Gastroesophageal sphincter (tissue), 4 donors: Measurements from ENCODE around the gene ATP5F1D. TPM values are rescaled to one million over a fixed set of nuclear protein-coding genes. Genes with fewer than 3 reads are reported as not detected.

Experiments
- ATAC-seq: fragments of 150-250 bp; one replicate; pipeline ENCODE4 v1.9.1; 2016; ENCODE audit warnings: mild to moderate bottlenecking, moderate library complexity
- H3K27ac ChIP-seq, 4 donors: fragments of 200-600 bp; sonication (generic) in 3 of 4; 1 replicate in 3 of 4; 2 replicates in 1 of 4; pipeline ENCODE4 v1.5.1; 2016 to 2019
- H3K27me3 ChIP-seq: fragments of 200-600 bp; sonication (generic); one replicate; pipeline ENCODE4 v1.5.1; 2019
- H3K36me3 ChIP-seq, 2 donors: fragments of 200-600 bp; sonication (generic); one replicate each; pipeline ENCODE4 v1.5.1; 2019; ENCODE audit warnings: control low read depth in 1 of 2
- H3K4me1 ChIP-seq, 3 donors: fragments of 200-600 bp; sonication (generic); 1 replicate in 2 of 3; 2 replicates in 1 of 3; pipeline ENCODE4 v1.5.1; 2016 to 2019; ENCODE audit warnings: control low read depth in 2 of 3
- H3K4me3 ChIP-seq, 2 donors: fragments of 200-600 bp; sonication (generic); one replicate each; pipeline ENCODE4 v1.5.1; 2019; ENCODE audit warnings: mild to moderate bottlenecking in 1 of 2, moderate library complexity in 1 of 2
- H3K9me3 ChIP-seq, 3 donors: fragments of 200-600 bp; sonication (generic); one replicate each; pipeline ENCODE4 v1.5.1; 2017 to 2019; ENCODE audit warnings: control low read depth in 2 of 3
- EP300 ChIP-seq: sonication (generic); formaldehyde crosslinking; IDR thresholded peaks from one replicate; pipeline ENCODE4 v1.6.1; 2017; ENCODE audit warnings: antibody characterized with exemption, mild to moderate bottlenecking
- POLR2A ChIP-seq, 2 donors: fragments of 450-650 bp; IDR thresholded peaks; one replicate each; pipeline ENCODE4 v1.6.1; 2017; ENCODE audit warnings: antibody characterized with exemption in 2 of 2, mild to moderate bottlenecking in 2 of 2, moderate library complexity in 1 of 2
- POLR2AphosphoS5 ChIP-seq: sonication (generic); formaldehyde crosslinking; IDR thresholded peaks from one replicate; pipeline ENCODE4 v1.6.1; 2017; ENCODE audit warnings: antibody characterized with exemption
- WGBS, 2 donors: methylation state at CpG; one replicate each; pipeline ENCODE4 v1.1.5; 2018; ENCODE audit warnings: low coverage in 1 of 2; 5-methylcytosine and 5-hydroxymethylcytosine counted together
- total RNA-seq, 4 donors: library from RNA; depleted of rRNA; stranded (reverse); fragments of >200 nt; gene quantifications; one replicate each; pipeline ENCODE4 v1.1.0, GENCODE V29; 2016
- TF ChIP-seq, protein P1 (sequence below), 4 experiments: fragments of 200-600 bp in 2 of 4; fragments of 450-650 bp in 2 of 4; sonication (generic) in 1 of 4; IDR thresholded peaks; one replicate each; pipeline ENCODE4 v1.5.1; 2017 to 2019; ENCODE audit warnings: antibody characterized with exemption in 4 of 4, mild to moderate bottlenecking in 2 of 4, moderate library complexity in 2 of 4

Gene ATP5F1D
- total RNA-seq, 4 donors from 2014 or later, result 62.3 to 116 (median 84.1) TPM

GRCh38 chr19:1222394-1222793 lies 19.2 kb upstream of the ATP5F1D start:
- Histone ChIP-seq H3K9me3 (no peaks in the 10 kb centered on the region), H3K27ac (peak overlapping the region in 1 of 4 donors; percentile 58), H3K4me1 (peaks cover 0 to 64% (median 18%) of the 10 kb centered on the region in 3 donors), H3K27me3 (no peaks in the 10 kb centered on the region), H3K36me3 (peaks cover 0 to 78% of the 10 kb centered on the region in 2 donors), H3K4me3 (no peak overlapping the region)
- ATAC-seq, result no peak
- no CpG with 5 or more reads among the region's 14 CpGs for WGBS, 2 donors
- no peak for TF ChIP-seq POLR2A (IDR thresholded peaks at IDR 0.05)
- TF ChIP-seq, protein P1, sequence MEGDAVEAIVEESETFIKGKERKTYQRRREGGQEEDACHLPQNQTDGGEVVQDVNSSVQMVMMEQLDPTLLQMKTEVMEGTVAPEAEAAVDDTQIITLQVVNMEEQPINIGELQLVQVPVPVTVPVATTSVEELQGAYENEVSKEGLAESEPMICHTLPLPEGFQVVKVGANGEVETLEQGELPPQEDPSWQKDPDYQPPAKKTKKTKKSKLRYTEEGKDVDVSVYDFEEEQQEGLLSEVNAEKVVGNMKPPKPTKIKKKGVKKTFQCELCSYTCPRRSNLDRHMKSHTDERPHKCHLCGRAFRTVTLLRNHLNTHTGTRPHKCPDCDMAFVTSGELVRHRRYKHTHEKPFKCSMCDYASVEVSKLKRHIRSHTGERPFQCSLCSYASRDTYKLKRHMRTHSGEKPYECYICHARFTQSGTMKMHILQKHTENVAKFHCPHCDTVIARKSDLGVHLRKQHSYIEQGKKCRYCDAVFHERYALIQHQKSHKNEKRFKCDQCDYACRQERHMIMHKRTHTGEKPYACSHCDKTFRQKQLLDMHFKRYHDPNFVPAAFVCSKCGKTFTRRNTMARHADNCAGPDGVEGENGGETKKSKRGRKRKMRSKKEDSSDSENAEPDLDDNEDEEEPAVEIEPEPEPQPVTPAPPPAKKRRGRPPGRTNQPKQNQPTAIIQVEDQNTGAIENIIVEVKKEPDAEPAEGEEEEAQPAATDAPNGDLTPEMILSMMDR (IDR thresholded peaks at IDR 0.05), result no peak
- TF ChIP-seq EP300, result no peak
- TF ChIP-seq POLR2AphosphoS5, result no peak

GRCh38 chr19:1223018-1223855 lies 18.3 kb upstream of the ATP5F1D start:
- 20% methylated on average over 1 of the region's 48 CpGs; no CpG with 5 or more reads in 1 of the 2 donors for WGBS, 2 donors
- Histone ChIP-seq H3K9me3 (no peaks in the 10 kb centered on the region), H3K4me3 (no peak overlapping the region), H3K27me3 (no peaks in the 10 kb centered on the region), H3K27ac (no peak overlapping the region), H3K4me1 (peaks cover 0 to 55% (median 13%) of the 10 kb centered on the region in 3 donors), H3K36me3 (peaks cover 0 to 86% of the 10 kb centered on the region in 2 donors)
- TF ChIP-seq, protein P1 (IDR thresholded peaks at IDR 0.05), result peak in 3 of 4 experiments; percentile 32 to 45 (median 34)
- no peak for TF ChIP-seq POLR2A (IDR thresholded peaks at IDR 0.05)
- no peak for ATAC-seq

DNA sequence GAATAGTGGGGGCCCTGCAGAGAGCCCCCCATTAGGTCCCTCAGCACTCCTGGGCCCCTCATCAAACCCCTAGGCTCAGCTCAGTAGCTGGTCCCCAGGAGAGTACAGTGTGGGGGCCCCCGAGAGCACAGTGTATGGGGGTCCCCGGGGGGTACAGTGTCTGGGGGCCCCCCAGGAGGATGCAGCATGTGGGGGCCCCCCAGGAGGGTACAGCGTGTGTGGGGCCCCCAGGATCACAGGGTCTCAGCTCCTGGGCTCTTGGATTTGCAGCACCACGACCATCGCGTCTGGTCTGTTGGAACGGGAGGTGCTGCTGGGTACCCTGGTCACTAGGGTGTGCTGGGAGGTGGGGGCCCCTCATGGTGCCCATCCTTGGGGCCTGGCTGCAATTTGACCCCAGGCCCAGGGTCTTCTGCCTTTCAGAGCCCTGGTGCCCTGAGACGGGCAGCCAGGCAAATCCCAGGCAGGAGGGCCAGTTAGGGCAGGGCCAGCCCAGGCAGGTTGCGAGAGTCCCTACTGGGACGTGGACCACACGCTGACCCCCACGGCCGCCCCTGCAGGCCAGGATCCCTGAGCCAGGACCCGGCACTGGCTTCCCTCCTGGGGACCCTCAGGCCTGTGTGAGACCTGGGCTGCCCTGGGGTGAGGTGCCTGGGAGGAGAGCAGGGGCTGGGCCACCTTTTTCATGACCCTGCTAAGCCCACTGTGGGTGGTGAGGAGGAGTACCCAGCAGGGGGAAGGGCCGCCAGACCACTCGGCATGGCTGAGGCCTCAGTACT lies 17.3 kb upstream of the ATP5F1D start:
- WGBS, 2 donors, result no CpG with 5 or more reads among the region's 16 CpGs
- TF ChIP-seq POLR2A (IDR thresholded peaks at IDR 0.05), result no peak
- TF ChIP-seq EP300, result no peak
- TF ChIP-seq POLR2AphosphoS5, result no peak
- TF ChIP-seq, protein P1 (IDR thresholded peaks at IDR 0.05), result no peak
- Histone ChIP-seq H3K36me3 (peaks cover 0 to 88% of the 10 kb centered on the region in 2 donors), H3K4me3 (no peak overlapping the region), H3K9me3 (no peaks in the 10 kb centered on the region), H3K27me3 (no peaks in the 10 kb centered on the region), H3K27ac (no peak overlapping the region), H3K4me1 (peaks cover 0 to 45% (median 9%) of the 10 kb centered on the region in 3 donors)
- no peak for ATAC-seq

GRCh38 chr19:1224847-1225246 lies 16.7 kb upstream of the ATP5F1D start:
- H3K27ac ChIP-seq, result no peak overlapping the region
- H3K9me3 ChIP-seq, result no peaks in the 10 kb centered on the region
- 94% methylated on average over 2 of the region's 16 CpGs; no CpG with 5 or more reads in 1 of the 2 donors for WGBS, 2 donors
- no peaks in the 10 kb centered on the region for H3K27me3 ChIP-seq
- no peak for ATAC-seq
- H3K4me1 ChIP-seq, result peaks cover 0 to 39% (median 9%) of the 10 kb centered on the region in 3 donors
- H3K4me3 ChIP-seq, result no peak overlapping the region
- TF ChIP-seq, protein P1 (IDR thresholded peaks at IDR 0.05), result no peak
- TF ChIP-seq POLR2AphosphoS5, result no peak
- TF ChIP-seq EP300, result no peak
- no peak for TF ChIP-seq POLR2A (IDR thresholded peaks at IDR 0.05)
- H3K36me3 ChIP-seq, result peaks cover 0 to 86% of the 10 kb centered on the region in 2 donors
